Renal cortex interstitium (tissue), 15 donors: ENCODE measurements around the gene CDK11B. TPM values are rescaled to one million over a fixed set of nuclear protein-coding genes. Genes with fewer than 3 reads are reported as not detected.
A peak's percentile ranks its signal among the peaks of the same experiment; 100 is the strongest.
"Not testable (repeated sequence)": the region's sequence is repeated elsewhere in the genome, so short reads cannot be mapped to it uniquely, and the experiment has no call there.

Experiments
- DNase-seq, 11 donors: peaks; one replicate each; pipeline ENCODE4 v3.0.0-alpha.2; 2013; ENCODE audit warnings: low read depth in 9 of 11, low spot score in 4 of 11; ENCODE audit errors: extremely low read depth in 1 of 11
- long read RNA-seq, 16 experiments: transcript quantifications; one replicate each; lab custom pipeline, GENCODE V29; 2026
- polyA plus RNA-seq, 3 donors: library from polyadenylated mRNA; unstranded; fragments of 120-200 nt; gene quantifications; one replicate each; pipeline ENCODE4 v1.2.1, GENCODE V29; 2013; ENCODE audit not compliant: insufficient read length in 3 of 3

CDK11B gene
- polyA plus RNA-seq = 10 to 100 TPM; 37.7 to 45.5 (median 42.4) TPM
- long read RNA-seq, donor 1, partial matches to known transcripts = 7 of 7 reads
- long read RNA-seq, donor 1, other reads (novel, unspliced or antisense) = 0 of 7 reads
- long read RNA-seq, donor 2, partial matches to known transcripts = 8 of 8 reads
- long read RNA-seq, donor 2, other reads (novel, unspliced or antisense) = 0 of 8 reads
- long read RNA-seq, donor 3, partial matches to known transcripts = 12 of 13 reads
- long read RNA-seq, donor 3, other reads (novel, unspliced or antisense) = 0 of 13 reads
- long read RNA-seq, donor 4, partial matches to known transcripts = 0 of 2 reads
- long read RNA-seq, donor 4, other reads (novel, unspliced or antisense) = 0 of 2 reads
- long read RNA-seq, donor 5 = 0 reads
- long read RNA-seq, donor 6, partial matches to known transcripts = 20 of 22 reads
- long read RNA-seq, donor 6, other reads (novel, unspliced or antisense) = 0 of 22 reads
- long read RNA-seq, donor 7, partial matches to known transcripts = 15 of 15 reads
- long read RNA-seq, donor 7, other reads (novel, unspliced or antisense) = 0 of 15 reads
- long read RNA-seq, donor 8, partial matches to known transcripts = 19 of 20 reads
- long read RNA-seq, donor 8, other reads (novel, unspliced or antisense) = 0 of 20 reads
- long read RNA-seq, donor 9, partial matches to known transcripts = 5 of 5 reads
- long read RNA-seq, donor 9, other reads (novel, unspliced or antisense) = 0 of 5 reads
- long read RNA-seq, donor 10, partial matches to known transcripts = 6 of 7 reads
- long read RNA-seq, donor 10, other reads (novel, unspliced or antisense) = 0 of 7 reads
- long read RNA-seq, donor 11, partial matches to known transcripts = 6 of 6 reads
- long read RNA-seq, donor 11, other reads (novel, unspliced or antisense) = 0 of 6 reads
- long read RNA-seq, donor 12 = 0 reads
- long read RNA-seq, donor 13, partial matches to known transcripts = 25 of 25 reads
- long read RNA-seq, donor 13, other reads (novel, unspliced or antisense) = 0 of 25 reads
- long read RNA-seq, donor 14, partial matches to known transcripts = 5 of 5 reads
- long read RNA-seq, donor 14, other reads (novel, unspliced or antisense) = 0 of 5 reads
- long read RNA-seq, donor 15 = 0 reads
- long read RNA-seq, donor 16, transcript CDK11B-203 (20 exons, 2,998 nt) = major isoform, 6 of 46 reads
- long read RNA-seq, donor 16, partial matches to known transcripts = 20 of 46 reads
- long read RNA-seq, donor 16, other reads (novel, unspliced or antisense) = 19 of 46 reads

DNA sequence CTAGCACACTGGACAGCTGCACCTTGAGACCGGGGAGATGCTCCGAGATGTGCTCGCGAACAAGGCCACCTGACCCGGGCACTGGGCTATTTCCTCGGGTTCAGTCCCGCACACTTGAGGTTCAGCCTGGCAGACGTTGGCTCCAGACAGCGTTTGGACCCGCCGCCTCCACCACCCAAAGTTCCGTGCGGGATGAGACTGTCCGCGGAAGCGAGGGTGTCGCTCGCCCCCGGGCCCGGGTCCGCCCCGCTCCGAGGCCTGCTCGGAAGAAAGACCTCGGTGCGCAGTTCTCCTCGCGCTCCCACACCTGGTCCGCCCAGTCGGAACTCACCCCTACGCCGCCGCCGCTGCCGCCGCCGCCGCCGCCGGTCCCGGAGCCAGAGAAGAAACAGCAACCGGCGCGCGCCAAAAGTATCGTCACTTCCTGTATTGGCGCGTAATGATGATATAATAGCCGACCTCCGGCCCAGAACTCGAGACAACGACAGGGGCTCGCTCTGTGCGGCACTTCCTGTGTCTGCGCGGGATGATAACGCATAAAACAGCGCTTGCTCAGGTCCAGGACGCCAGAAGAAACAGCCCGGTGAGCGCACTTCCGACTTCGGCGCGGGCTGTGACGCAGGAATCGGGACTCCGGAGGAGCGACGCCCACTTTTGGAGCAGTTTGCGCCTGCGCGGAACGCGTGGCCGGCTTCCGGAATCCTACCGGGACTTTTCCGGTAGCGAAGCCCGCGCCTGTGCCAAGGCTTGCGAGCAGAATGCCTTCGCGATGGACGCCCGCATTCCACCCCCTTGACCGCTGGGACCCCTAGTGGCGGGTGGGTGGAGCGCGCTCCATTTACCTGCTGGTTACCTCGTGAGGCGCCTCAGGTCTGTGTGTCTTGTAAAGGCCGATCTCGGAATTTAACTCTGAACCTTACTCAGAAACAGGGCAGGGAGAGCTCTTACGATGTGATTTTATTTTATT is at the start of gene CDK11B:
Gene CDK11B (minus strand): TSS at position 422 of the 967 bp plus-strand sequence. CDS start 1,519 bp downstream, outside the sequence.
- peak; percentile 83 to 97 (median 93) for DNase-seq

DNA sequence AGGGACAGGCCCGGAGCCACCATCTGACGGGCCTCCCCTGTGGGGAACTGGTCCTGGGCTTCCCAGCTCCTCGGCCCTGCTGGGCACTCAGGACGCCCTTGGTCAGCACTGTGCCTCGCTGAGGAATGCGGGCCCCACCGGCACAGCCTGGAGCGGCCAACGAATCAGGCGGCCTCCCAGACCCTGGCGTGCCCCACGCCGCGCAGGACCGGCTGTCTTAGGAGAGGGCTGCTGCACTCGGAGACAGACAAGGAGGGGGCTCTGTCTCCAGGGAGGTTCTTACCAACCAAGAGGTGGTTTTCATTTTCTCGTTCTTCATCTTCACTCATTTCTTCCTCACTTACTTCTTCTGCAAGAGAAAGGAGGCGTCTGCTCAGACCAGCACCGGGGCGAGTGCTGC is 49.1 kb upstream of the CDK11B start:
- DNase-seq = not testable (repeated sequence)

DNA sequence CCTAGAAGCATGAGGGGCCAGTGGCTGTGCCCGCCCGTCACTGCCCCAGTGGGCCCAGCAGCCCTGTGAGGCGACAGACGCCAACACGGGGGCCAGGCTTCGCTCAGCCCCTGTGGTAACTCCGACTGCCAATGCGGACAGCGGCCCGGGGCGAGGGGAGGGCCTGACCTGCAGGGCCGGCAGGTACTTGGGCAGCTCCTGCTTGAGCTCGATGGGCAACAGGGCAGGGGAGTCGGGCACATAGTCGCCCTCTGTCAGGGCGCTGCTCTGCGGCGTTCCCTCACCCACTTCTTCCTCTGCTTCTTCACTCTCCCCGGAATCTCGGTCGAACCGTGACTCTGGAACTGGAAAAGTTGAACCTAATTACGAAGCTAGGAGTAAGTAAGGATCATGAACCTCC is 48.4 kb upstream of the CDK11B start:
- not testable (repeated sequence) for DNase-seq

GRCh38 chr1:1705623-1706022 is 46.8 kb upstream of the CDK11B start:
- DNase-seq = not testable (repeated sequence)

DNA sequence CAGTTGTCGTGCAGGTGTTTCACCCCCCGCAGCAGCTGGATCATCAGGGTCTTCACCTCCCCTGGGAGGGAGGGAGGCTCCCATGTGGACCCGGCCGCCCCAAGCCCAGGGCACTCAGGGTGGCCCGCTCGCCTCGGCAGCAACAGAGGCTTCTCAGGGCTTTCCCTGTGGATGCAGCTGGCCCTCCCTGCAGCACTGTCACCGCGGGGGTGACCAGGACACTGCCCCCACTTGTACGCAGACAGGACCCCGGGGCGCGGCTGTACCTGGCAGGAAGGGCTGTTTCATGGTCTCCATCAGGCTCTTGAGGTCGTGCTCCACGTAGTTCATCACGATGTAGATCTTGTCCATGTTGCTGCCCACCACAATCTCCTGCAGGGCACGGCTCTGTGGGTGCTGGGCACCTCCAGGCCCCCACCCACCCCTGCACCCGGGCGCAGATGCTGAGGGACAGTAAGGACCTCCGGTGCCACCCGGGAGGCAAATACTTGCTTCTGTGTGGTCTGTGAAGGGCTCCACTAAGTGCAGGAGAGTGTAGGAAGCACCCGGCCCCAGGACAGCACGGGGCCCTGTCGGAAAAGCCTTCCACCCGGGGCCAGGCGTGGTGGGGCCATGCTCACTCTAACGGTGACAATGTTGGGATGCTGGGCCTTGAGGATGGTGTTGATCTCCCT is 45.6 kb upstream of the CDK11B start:
- DNase-seq = not testable (repeated sequence)

DNA sequence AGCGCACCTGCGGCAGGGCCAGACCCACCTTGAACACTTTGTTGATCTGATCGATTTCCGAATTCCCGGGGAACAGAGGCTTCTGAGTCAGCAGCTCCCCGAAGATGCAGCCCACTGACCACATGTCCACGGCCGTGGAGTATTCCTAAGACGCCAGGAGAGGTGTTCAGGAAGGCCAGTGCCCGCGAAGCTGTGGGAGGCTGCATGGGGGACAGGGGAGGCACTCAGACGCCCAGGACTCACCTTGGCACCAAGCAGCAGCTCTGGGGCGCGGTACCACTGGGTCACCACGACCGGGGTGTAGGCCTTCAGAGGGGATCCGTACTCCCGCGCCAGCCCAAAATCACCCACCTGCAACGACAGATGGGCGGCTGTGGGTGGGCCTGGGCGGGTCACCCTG is 45.0 kb upstream of the CDK11B start:
- no peak for DNase-seq

- DNase-seq = not testable (repeated sequence)
Observed at GRCh38 chr1:1702506-1702905, 43.7 kb upstream of the CDK11B start.

DNA sequence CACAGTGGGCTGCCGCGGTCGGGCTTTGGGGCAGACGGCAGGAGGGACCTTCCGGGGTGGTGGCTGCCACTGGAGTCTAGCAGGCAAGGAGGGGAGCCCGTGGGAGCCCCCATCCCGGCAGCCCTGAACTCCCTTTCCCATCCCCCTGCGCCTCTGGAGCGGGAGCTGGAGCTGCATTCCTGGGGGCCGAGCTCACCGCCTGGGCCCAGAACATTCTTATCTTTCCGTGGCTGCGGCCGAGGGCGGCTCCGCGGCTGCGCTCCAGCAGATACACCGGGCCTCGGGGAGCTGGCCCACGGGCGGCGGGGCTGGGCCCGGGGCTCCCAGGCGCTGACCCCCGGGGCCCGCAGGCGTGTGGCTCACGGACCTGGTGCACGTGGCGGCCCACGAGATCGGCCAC is 41.8 kb upstream of the CDK11B start:
- not testable (repeated sequence) for DNase-seq

- DNase-seq = not testable (repeated sequence)
Observed at GRCh38 chr1:1700067-1700466, 41.3 kb upstream of the CDK11B start.

- DNase-seq = not testable (repeated sequence)
Observed at GRCh38 chr1:1699061-1699460, 40.3 kb upstream of the CDK11B start.

GRCh38 chr1:1697358-1698183 is 38.8 kb upstream of the CDK11B start:
- DNase-seq = not testable (repeated sequence)

- not testable (repeated sequence) for DNase-seq
Observed at GRCh38 chr1:1696431-1697357, 37.9 kb upstream of the CDK11B start.

DNA sequence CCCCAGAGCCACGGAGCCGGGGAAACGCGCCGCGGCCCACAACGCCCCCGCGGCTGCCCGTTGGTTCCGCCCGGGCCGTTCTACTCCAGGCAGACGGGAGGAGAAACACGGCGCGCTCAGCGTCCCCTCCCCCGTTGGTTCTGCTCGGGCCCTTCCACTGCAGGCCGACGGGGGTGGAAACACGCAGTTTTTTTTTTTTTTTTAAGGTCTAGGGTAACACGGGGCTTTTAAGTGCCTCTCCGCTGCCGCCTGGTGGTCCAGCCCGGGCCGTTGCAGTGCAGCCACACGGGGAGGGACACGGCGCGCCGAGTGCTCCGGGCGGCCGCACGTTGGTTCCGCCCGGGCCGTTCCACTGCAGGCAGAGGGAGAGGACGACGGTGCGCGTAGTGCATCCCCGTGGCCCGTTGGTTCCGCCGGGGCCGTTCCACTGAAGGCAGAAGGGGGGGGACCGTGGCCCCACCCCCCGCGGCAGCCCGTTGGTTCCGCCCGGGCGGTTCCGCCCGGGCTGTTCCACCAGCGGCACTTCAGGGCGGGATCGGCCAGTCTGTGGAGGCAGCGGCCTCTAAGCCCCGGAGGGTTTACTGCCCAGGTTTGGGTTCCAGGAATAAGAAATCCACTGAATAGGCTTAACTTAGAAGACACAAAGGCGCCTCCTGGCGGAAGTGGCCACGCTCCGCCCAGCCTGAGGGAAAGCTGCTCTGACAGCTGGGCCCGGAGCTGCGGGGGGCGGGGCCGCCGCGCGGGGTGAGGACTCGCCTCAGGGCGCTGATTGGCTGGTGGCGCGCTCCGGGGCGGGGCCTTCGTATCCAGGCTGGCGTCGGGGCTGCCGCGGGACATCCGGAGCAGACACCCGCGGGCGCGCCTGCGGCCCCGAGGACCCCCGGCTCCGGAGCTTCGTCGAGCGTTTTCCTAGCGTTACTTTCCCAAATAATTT is 34.2 kb upstream of the CDK11B start, which contains the start of gene SLC35E2B:
Gene SLC35E2B (minus strand): TSS at position 82 of the 934 bp plus-strand sequence. CDS start 16,096 bp downstream, outside the sequence.
- DNase-seq = peak; percentile 61 to 93 (median 86)

DNA sequence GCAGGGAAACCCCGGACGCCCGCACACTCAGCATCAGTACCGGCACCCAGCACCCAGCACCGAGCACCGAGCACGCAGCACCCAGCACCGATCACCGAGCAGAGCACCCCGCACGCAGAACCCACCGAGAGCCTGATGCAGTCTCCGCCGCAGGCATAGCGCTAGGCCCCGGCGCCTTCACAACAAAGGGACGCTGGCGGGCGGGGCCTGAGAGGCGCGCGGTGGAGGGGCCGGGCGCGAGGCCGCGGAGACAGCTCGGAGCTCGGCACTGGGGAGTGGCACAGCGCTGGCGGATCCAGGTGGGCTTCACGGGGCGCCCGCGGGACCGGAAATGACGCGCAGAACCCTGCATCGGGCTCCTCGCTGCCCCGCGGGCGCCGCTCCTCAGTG is 33.5 kb upstream of the CDK11B start:
- DNase-seq = peak in 9 of 11 donors; percentile 22 to 57 (median 44)
